GM12875 (cell line): ENCODE results near the gene VSTM5.

Experiments used
- H3K4me3 ChIP-seq: one replicate; pipeline ENCODE4 v1.5.1; 2011; ENCODE audit warnings: low read depth, low read length, control low read depth
- TF ChIP-seq, protein P1 (sequence below): IDR thresholded peaks from 2 replicates; pipeline ENCODE4 v1.5.1; 2011; ENCODE audit warnings: low read depth, mild to moderate bottlenecking, control low read depth, inconsistent platforms, low read length, moderate library complexity, borderline replicate concordance; ENCODE audit not compliant: insufficient read depth

The VSTM5 gene

GRCh38 chr11:93831343-93832127 is 18.9 kb downstream of the VSTM5 start:
- TF ChIP-seq, protein P1, sequence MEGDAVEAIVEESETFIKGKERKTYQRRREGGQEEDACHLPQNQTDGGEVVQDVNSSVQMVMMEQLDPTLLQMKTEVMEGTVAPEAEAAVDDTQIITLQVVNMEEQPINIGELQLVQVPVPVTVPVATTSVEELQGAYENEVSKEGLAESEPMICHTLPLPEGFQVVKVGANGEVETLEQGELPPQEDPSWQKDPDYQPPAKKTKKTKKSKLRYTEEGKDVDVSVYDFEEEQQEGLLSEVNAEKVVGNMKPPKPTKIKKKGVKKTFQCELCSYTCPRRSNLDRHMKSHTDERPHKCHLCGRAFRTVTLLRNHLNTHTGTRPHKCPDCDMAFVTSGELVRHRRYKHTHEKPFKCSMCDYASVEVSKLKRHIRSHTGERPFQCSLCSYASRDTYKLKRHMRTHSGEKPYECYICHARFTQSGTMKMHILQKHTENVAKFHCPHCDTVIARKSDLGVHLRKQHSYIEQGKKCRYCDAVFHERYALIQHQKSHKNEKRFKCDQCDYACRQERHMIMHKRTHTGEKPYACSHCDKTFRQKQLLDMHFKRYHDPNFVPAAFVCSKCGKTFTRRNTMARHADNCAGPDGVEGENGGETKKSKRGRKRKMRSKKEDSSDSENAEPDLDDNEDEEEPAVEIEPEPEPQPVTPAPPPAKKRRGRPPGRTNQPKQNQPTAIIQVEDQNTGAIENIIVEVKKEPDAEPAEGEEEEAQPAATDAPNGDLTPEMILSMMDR = no peak
- H3K4me3 ChIP-seq = no peak overlapping the region

GRCh38 chr11:93829598-93829997 is 20.8 kb downstream of the VSTM5 start:
- TF ChIP-seq, protein P1 = no peak
- no peak overlapping the region for H3K4me3 ChIP-seq

DNA sequence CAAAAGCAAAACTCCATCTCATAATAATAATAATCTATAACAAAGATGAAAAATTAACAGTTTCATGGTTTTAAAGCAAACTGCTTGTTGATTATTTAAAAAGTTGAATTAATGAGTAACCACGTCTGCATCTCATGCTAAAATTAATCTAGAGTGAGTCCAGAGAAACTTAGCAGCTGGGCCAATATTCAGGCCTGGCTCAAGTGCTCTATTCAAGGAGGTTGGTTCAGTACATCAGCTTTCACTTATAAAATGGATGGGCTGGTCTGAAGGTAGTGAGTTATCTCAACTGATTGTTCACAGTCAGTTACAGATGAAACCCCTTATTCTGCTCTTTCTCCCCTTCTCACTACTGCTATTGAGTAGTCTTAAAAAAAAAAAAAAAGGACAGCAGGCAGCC is 23.1 kb downstream of the VSTM5 start:
- TF ChIP-seq, protein P1 = no peak
- H3K4me3 ChIP-seq = no peak overlapping the region

GRCh38 chr11:93823210-93823609 is 27.2 kb downstream of the VSTM5 start:
- no peak overlapping the region for H3K4me3 ChIP-seq
- TF ChIP-seq, protein P1 = no peak

DNA sequence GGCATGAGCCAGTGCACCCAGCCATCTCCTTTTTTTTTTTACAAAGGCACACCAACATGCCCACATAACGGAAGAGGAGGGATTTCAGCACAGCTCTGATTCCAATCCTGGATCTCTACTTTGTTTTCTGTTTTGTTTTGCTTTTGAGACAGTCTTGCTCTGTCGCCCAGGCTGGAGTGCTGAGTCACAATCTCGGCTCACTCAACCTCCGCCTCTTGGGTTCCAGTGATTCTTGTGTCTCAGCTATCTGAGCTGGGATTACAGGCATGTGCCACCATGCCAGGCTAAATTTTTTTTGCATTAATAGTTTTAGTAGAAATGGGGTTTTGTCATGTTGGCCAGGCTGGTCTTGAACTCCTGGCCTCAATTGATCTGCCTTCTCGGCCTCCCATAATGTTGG is 28.1 kb downstream of the VSTM5 start:
- TF ChIP-seq, protein P1 = no peak
- no peak overlapping the region for H3K4me3 ChIP-seq

- TF ChIP-seq, protein P1 = no peak
- no peak overlapping the region for H3K4me3 ChIP-seq
These were observed 28.8 kb downstream of the VSTM5 start for GRCh38 chr11:93821617-93822016.

DNA sequence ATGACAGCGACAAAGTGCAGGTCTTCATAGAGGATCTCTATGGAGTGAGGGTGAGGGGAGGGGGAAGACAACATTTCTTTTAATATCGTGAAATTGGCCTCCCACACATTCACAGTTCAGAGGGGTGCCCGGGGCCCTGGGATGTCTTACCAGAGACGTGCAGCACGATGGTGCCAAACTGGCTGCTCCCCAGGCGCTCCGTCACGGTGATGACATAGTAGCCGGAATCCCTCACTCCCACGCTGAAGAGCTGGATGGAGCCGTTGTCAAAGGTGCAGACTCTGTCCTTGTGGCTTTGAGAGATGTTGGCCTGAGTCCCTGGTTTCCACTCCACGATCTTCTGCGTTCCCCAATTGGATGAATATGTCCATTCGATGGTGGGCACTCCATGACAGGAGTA is 29.6 kb downstream of the VSTM5 start:
- TF ChIP-seq, protein P1 = no peak
- H3K4me3 ChIP-seq = no peak overlapping the region
